Activated CD4-positive, alpha-beta memory T cell treated with anti-CD3 and anti-CD28 coated beads for 36 hours (primary cell): ENCODE measurements around the gene PRR16. TPM values are rescaled to one million over a fixed set of nuclear protein-coding genes. Genes with fewer than 3 reads are reported as not detected.
"Not testable (repeated sequence)": the region's sequence is repeated elsewhere in the genome, so short reads cannot be mapped to it uniquely, and the experiment has no call there.

Experiments
- CTCF ChIA-PET: fragments of 350-600 bp; sonication (Branson Sonifier 250); formaldehyde crosslinking; loops from one replicate; lab custom pipeline; 2021; ENCODE audit warnings: antibody characterized with exemption, inconsistent platforms; lab: Charles Lee
- POLR2A ChIA-PET: fragments of 350-600 bp; sonication (Branson Sonifier 250); formaldehyde crosslinking; loops from one replicate; lab custom pipeline; 2021; ENCODE audit warnings: antibody characterized with exemption; lab: Charles Lee
- DNase-seq: peaks from one replicate; pipeline ENCODE4 v3.0.0-alpha.2; 2020
- H3K27ac Mint-ChIP-seq: one replicate; pipeline ENCODE4 v1.8.0; 2021; ENCODE audit warnings: mixed read lengths
- H3K27me3 Mint-ChIP-seq: one replicate; pipeline ENCODE4 v1.8.0; 2021; ENCODE audit warnings: mixed read lengths
- H3K36me3 Mint-ChIP-seq: one replicate; pipeline ENCODE4 v1.8.0; 2021; ENCODE audit warnings: mixed read lengths
- H3K4me1 Mint-ChIP-seq: one replicate; pipeline ENCODE4 v1.8.0; 2021; ENCODE audit warnings: low read depth, mixed read lengths
- H3K4me3 Mint-ChIP-seq: one replicate; pipeline ENCODE4 v1.8.0; 2021; ENCODE audit warnings: mild to moderate bottlenecking, mixed read lengths
- H3K9me3 Mint-ChIP-seq: one replicate; pipeline ENCODE4 v1.8.0; 2021; ENCODE audit warnings: mixed read lengths
- intact Hi-C: fragments of 100-400 bp; cut with micrococcal nuclease; formaldehyde crosslinking; loops from one replicate; pipeline ENCODE4 v1.15.1; 2023
- total RNA-seq, 2 experiments: library from RNA; stranded (reverse); gene quantifications; one replicate each; pipeline ENCODE4 v1.2.3, GENCODE V29; 2021

Gene PRR16
- not detected for total RNA-seq

GRCh38 chr5:120463991-120464626 lies at the start of gene PRR16:
TSS of gene PRR16 (plus strand) at chr5:120464300.
- H3K27me3 Mint-ChIP-seq: peaks cover 28% of the 10 kb centered on the region
- DNase-seq: peak; percentile 11
- H3K27ac Mint-ChIP-seq: no peak within 1 kb of the TSS
- H3K9me3 Mint-ChIP-seq: no peaks in the 10 kb centered on the region
- H3K36me3 Mint-ChIP-seq: no peaks in the 10 kb centered on the region
- H3K4me1 Mint-ChIP-seq: peaks cover 8% of the 10 kb centered on the region
- ChIA-PET CTCF (no interaction called here), POLR2A (no interaction called here)
- intact Hi-C loops: no loop called here
- H3K4me3 Mint-ChIP-seq: peak within 1 kb of the TSS; percentile 41

- H3K9me3 Mint-ChIP-seq: peaks cover 4% of the 10 kb centered on the region
- DNase-seq: no peak
- no peaks in the 10 kb centered on the region for H3K36me3 Mint-ChIP-seq
- H3K27ac Mint-ChIP-seq: no peak overlapping the region
- H3K4me3 Mint-ChIP-seq: no peak overlapping the region
- H3K27me3 Mint-ChIP-seq: no peaks in the 10 kb centered on the region
- no peaks in the 10 kb centered on the region for H3K4me1 Mint-ChIP-seq
- ChIA-PET CTCF (no interaction called here), POLR2A (no interaction called here)
- intact Hi-C loops: no loop called here
These were observed 48.1 kb upstream of the PRR16 start for GRCh38 chr5:120415985-120416384.

GRCh38 chr5:120419127-120419526 lies 45.0 kb upstream of the PRR16 start:
- ChIA-PET CTCF (no interaction called here), POLR2A (no interaction called here)
- no peaks in the 10 kb centered on the region for H3K4me1 Mint-ChIP-seq
- peaks cover 2% of the 10 kb centered on the region for H3K9me3 Mint-ChIP-seq
- H3K4me3 Mint-ChIP-seq: no peak overlapping the region
- DNase-seq: no peak
- no peaks in the 10 kb centered on the region for H3K36me3 Mint-ChIP-seq
- intact Hi-C loops: no loop called here
- H3K27ac Mint-ChIP-seq: no peak overlapping the region
- no peaks in the 10 kb centered on the region for H3K27me3 Mint-ChIP-seq

GRCh38 chr5:120426633-120427275 lies 37.3 kb upstream of the PRR16 start:
- DNase-seq, H3K27ac Mint-ChIP-seq, POLR2A ChIA-PET, CTCF ChIA-PET, H3K4me3 Mint-ChIP-seq, H3K36me3 Mint-ChIP-seq, H3K4me1 Mint-ChIP-seq, H3K27me3 Mint-ChIP-seq, intact Hi-C loops: not testable (repeated sequence)
- peaks cover 28% of the 10 kb centered on the region for H3K9me3 Mint-ChIP-seq

- Mint-ChIP-seq H3K27ac (no peak overlapping the region), H3K4me3 (no peak overlapping the region), H3K9me3 (peaks cover 25% of the 10 kb centered on the region), H3K27me3 (no peaks in the 10 kb centered on the region), H3K4me1 (no peaks in the 10 kb centered on the region), H3K36me3 (no peaks in the 10 kb centered on the region)
- POLR2A ChIA-PET: no interaction called here
- DNase-seq: no peak
- CTCF ChIA-PET: no interaction called here
- intact Hi-C loops: no loop called here
These were observed 33.5 kb upstream of the PRR16 start for GRCh38 chr5:120430572-120430971.

GRCh38 chr5:120432861-120433260 lies 31.2 kb upstream of the PRR16 start:
- no peaks in the 10 kb centered on the region for H3K27me3 Mint-ChIP-seq
- intact Hi-C loops: no loop called here
- no peak for DNase-seq
- POLR2A ChIA-PET: no interaction called here
- H3K36me3 Mint-ChIP-seq: no peaks in the 10 kb centered on the region
- no peaks in the 10 kb centered on the region for H3K4me1 Mint-ChIP-seq
- CTCF ChIA-PET: no interaction called here
- H3K27ac Mint-ChIP-seq: no peak overlapping the region
- H3K4me3 Mint-ChIP-seq: no peak overlapping the region
- H3K9me3 Mint-ChIP-seq: peaks cover 25% of the 10 kb centered on the region

- intact Hi-C loops: no loop called here
- Mint-ChIP-seq H3K9me3 (peaks cover 12% of the 10 kb centered on the region), H3K4me1 (no peaks in the 10 kb centered on the region), H3K4me3 (no peak overlapping the region), H3K27ac (no peak overlapping the region), H3K36me3 (no peaks in the 10 kb centered on the region), H3K27me3 (no peaks in the 10 kb centered on the region)
- CTCF ChIA-PET: no interaction called here
- no peak for DNase-seq
- POLR2A ChIA-PET: no interaction called here
These were observed 29.0 kb upstream of the PRR16 start for GRCh38 chr5:120435129-120435528.

GRCh38 chr5:120436996-120437395 lies 27.1 kb upstream of the PRR16 start:
- CTCF ChIA-PET: no interaction called here
- Mint-ChIP-seq H3K36me3 (no peaks in the 10 kb centered on the region), H3K9me3 (no peaks in the 10 kb centered on the region), H3K27me3 (no peaks in the 10 kb centered on the region), H3K4me3 (no peak overlapping the region), H3K4me1 (no peaks in the 10 kb centered on the region), H3K27ac (no peak overlapping the region)
- intact Hi-C loops: no loop called here
- POLR2A ChIA-PET: no interaction called here
- no peak for DNase-seq

GRCh38 chr5:120442694-120443093 lies 21.4 kb upstream of the PRR16 start:
- no peak for DNase-seq
- no peak overlapping the region for H3K4me3 Mint-ChIP-seq
- no peaks in the 10 kb centered on the region for H3K9me3 Mint-ChIP-seq
- intact Hi-C loops: no loop called here
- POLR2A ChIA-PET: no interaction called here
- no peaks in the 10 kb centered on the region for H3K4me1 Mint-ChIP-seq
- CTCF ChIA-PET: no interaction called here
- H3K27ac Mint-ChIP-seq: no peak overlapping the region
- no peaks in the 10 kb centered on the region for H3K36me3 Mint-ChIP-seq
- H3K27me3 Mint-ChIP-seq: no peaks in the 10 kb centered on the region

- H3K4me3 Mint-ChIP-seq: no peak overlapping the region
- no peaks in the 10 kb centered on the region for H3K9me3 Mint-ChIP-seq
- H3K27ac Mint-ChIP-seq: no peak overlapping the region
- POLR2A ChIA-PET: no interaction called here
- H3K36me3 Mint-ChIP-seq: no peaks in the 10 kb centered on the region
- no peaks in the 10 kb centered on the region for H3K27me3 Mint-ChIP-seq
- DNase-seq: no peak
- intact Hi-C loops: no loop called here
- H3K4me1 Mint-ChIP-seq: no peaks in the 10 kb centered on the region
- CTCF ChIA-PET: no interaction called here
These were observed 20.5 kb upstream of the PRR16 start for GRCh38 chr5:120443607-120444006.

- Mint-ChIP-seq H3K4me1 (no peaks in the 10 kb centered on the region), H3K9me3 (no peaks in the 10 kb centered on the region), H3K27me3 (no peaks in the 10 kb centered on the region), H3K4me3 (no peak overlapping the region), H3K36me3 (no peaks in the 10 kb centered on the region), H3K27ac (no peak overlapping the region)
- CTCF ChIA-PET: no interaction called here
- POLR2A ChIA-PET: no interaction called here
- intact Hi-C loops: no loop called here
- DNase-seq: no peak
These were observed 18.0 kb upstream of the PRR16 start for GRCh38 chr5:120446068-120446492.

- Mint-ChIP-seq H3K9me3 (no peaks in the 10 kb centered on the region), H3K4me1 (no peaks in the 10 kb centered on the region), H3K4me3 (no peak overlapping the region), H3K36me3 (no peaks in the 10 kb centered on the region), H3K27me3 (no peaks in the 10 kb centered on the region), H3K27ac (no peak overlapping the region)
- CTCF ChIA-PET: no interaction called here
- POLR2A ChIA-PET: no interaction called here
- DNase-seq: no peak
- intact Hi-C loops: no loop called here
These were observed 17.2 kb upstream of the PRR16 start for GRCh38 chr5:120446901-120447300.

- intact Hi-C loops: no loop called here
These were observed 16.3 kb upstream of the PRR16 start for GRCh38 chr5:120447706-120448239.

More at GRCh38 chr5:120447706-120448239, 16.3 kb upstream of the PRR16 start:
- ChIA-PET CTCF (no interaction called here), POLR2A (no interaction called here)
- H3K27me3 Mint-ChIP-seq: no peaks in the 10 kb centered on the region
- no peaks in the 10 kb centered on the region for H3K36me3 Mint-ChIP-seq
- no peaks in the 10 kb centered on the region for H3K9me3 Mint-ChIP-seq
- H3K4me3 Mint-ChIP-seq: no peak overlapping the region
- no peak for DNase-seq
- no peak overlapping the region for H3K27ac Mint-ChIP-seq
- H3K4me1 Mint-ChIP-seq: no peaks in the 10 kb centered on the region
